ENCODE measurements around the gene USP24.

DNA sequence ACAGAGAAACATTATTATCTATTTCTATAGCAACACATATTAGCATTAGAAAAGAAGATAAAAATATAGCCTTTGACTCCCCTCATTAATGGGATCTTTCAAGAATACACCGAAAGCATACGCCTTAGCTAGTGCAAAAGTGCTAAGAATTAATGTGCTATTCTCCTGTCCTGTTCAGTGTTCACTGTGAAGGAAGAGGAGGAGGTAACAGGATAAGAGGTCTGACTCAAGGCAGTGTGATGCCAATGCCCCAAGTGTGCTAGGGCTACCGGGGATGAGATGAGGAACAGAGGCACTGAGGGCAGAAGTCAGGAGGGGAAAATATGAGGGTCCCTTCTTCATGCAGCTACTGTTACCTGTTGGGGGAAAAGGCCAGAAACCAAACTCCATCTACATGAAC lies 43.5 kb downstream of the USP24 start:
- TF ChIP-seq, protein P1, sequence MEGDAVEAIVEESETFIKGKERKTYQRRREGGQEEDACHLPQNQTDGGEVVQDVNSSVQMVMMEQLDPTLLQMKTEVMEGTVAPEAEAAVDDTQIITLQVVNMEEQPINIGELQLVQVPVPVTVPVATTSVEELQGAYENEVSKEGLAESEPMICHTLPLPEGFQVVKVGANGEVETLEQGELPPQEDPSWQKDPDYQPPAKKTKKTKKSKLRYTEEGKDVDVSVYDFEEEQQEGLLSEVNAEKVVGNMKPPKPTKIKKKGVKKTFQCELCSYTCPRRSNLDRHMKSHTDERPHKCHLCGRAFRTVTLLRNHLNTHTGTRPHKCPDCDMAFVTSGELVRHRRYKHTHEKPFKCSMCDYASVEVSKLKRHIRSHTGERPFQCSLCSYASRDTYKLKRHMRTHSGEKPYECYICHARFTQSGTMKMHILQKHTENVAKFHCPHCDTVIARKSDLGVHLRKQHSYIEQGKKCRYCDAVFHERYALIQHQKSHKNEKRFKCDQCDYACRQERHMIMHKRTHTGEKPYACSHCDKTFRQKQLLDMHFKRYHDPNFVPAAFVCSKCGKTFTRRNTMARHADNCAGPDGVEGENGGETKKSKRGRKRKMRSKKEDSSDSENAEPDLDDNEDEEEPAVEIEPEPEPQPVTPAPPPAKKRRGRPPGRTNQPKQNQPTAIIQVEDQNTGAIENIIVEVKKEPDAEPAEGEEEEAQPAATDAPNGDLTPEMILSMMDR (conservative IDR thresholded peaks at IDR 0.05; ENCODE audit: low read depth, low read length) = no peak
- TF ChIP-seq EZH2 (IDR thresholded peaks at IDR 0.05; ENCODE audit: low read length, unreplicated experiment) = no peak

Measured in PC-3 (cell line).